GM18909 (cell line): Measurements from ENCODE around the gene KRT77.

Source experiments
- ATAC-seq: cut with Tn5 transposase; IDR thresholded peaks from one replicate; pipeline ENCODE4 v1.9.1; 2021; ENCODE audit warnings: mild to moderate bottlenecking; ENCODE audit not compliant: unreplicated experiment, poor library complexity

KRT77 gene

GRCh38 chr12:52659395-52659794 lies 43.9 kb downstream of the KRT77 start:
- ATAC-seq = no peak

- no peak for ATAC-seq
These were observed 45.1 kb downstream of the KRT77 start for GRCh38 chr12:52658196-52658595.

- ATAC-seq = no peak
These were observed 45.9 kb downstream of the KRT77 start for GRCh38 chr12:52657250-52657902.

GRCh38 chr12:52656616-52657015 lies 46.7 kb downstream of the KRT77 start:
- ATAC-seq = no peak

GRCh38 chr12:52655720-52656124 lies 47.6 kb downstream of the KRT77 start:
- ATAC-seq = no peak

GRCh38 chr12:52655251-52655650 lies 48.1 kb downstream of the KRT77 start:
- ATAC-seq = no peak

- ATAC-seq = no peak
These were observed 51.5 kb downstream of the KRT77 start, which contains the start of gene KRT2 for GRCh38 chr12:52651726-52652261. Gene KRT2 (minus strand): TSS chr12:52652211. CDS start chr12:52652142, 69 bp downstream.

GRCh38 chr12:52650520-52651081 lies 52.7 kb downstream of the KRT77 start:
- no peak for ATAC-seq

GRCh38 chr12:52649066-52649465 lies 54.3 kb downstream of the KRT77 start:
- no peak for ATAC-seq

GRCh38 chr12:52648012-52648550 lies 55.2 kb downstream of the KRT77 start:
- no peak for ATAC-seq

- ATAC-seq = no peak
These were observed 55.7 kb downstream of the KRT77 start for GRCh38 chr12:52647601-52648000.

- ATAC-seq = no peak
These were observed 56.7 kb downstream of the KRT77 start for GRCh38 chr12:52646613-52647012.

GRCh38 chr12:52645982-52646381 lies 57.3 kb downstream of the KRT77 start:
- ATAC-seq = no peak

- ATAC-seq = no peak
These were observed 58.1 kb downstream of the KRT77 start for GRCh38 chr12:52645120-52645761.

GRCh38 chr12:52644078-52644415 lies 59.3 kb downstream of the KRT77 start:
- no peak for ATAC-seq

- ATAC-seq = no peak
These were observed 59.9 kb downstream of the KRT77 start for GRCh38 chr12:52643233-52644077.

- ATAC-seq = no peak
These were observed 61.9 kb downstream of the KRT77 start for GRCh38 chr12:52641468-52641867.
